GM23338 (cell line): ENCODE data around the gene SMARCD2. TPM values are rescaled to one million over a fixed set of nuclear protein-coding genes. Genes with fewer than 3 reads are reported as not detected.

Experiments used
- ATAC-seq: fragments of 200-7000 bp; cut with Tn5 transposase; 3 replicates; pipeline ENCODE4 v1.9.1; 2020
- DNase-seq: peaks from one replicate; pipeline ENCODE4 v3.0.0-alpha.2; 2015; ENCODE audit warnings: low spot score
- H2AFZ ChIP-seq: fragments of 200-600 bp; sonication (generic); 2 replicates; pipeline ENCODE4 v1.8.0; 2016; ENCODE audit warnings: antibody characterized with exemption, mild to moderate bottlenecking, moderate library complexity
- H3F3A ChIP-seq: fragments of 200-600 bp; sonication (generic); replicated peaks from 2 replicates; pipeline ENCODE4 v1.8.0; 2017; ENCODE audit warnings: antibody characterized with exemption, mixed run types, low read depth
- H3K27ac ChIP-seq: fragments of 200-600 bp; sonication (generic); 2 replicates; pipeline ENCODE4 v1.6.1; 2016; ENCODE audit warnings: low read depth
- H3K27me3 ChIP-seq: fragments of 200-600 bp; sonication (generic); 2 replicates; pipeline ENCODE4 v1.8.0; 2016; ENCODE audit warnings: mild to moderate bottlenecking, mixed run types, moderate library complexity; ENCODE audit not compliant: insufficient read depth
- H3K36me3 ChIP-seq: fragments of 200-600 bp; sonication (generic); 2 replicates; pipeline ENCODE4 v1.8.0; 2016; ENCODE audit warnings: mild to moderate bottlenecking; ENCODE audit not compliant: insufficient read depth
- H3K4me1 ChIP-seq: fragments of 200-600 bp; sonication (generic); 2 replicates; pipeline ENCODE4 v1.8.0; 2016; ENCODE audit warnings: mild to moderate bottlenecking, moderate library complexity; ENCODE audit not compliant: insufficient read depth
- H3K4me2 ChIP-seq: fragments of 200-600 bp; sonication (generic); 2 replicates; pipeline ENCODE4 v1.7.1; 2017; ENCODE audit warnings: mixed run types
- H3K4me3 ChIP-seq: fragments of 200-600 bp; sonication (generic); 2 replicates; pipeline ENCODE4 v1.6.1; 2016; ENCODE audit warnings: mixed run types
- H3K79me2 ChIP-seq: fragments of 200-600 bp; sonication (generic); replicated peaks from 2 replicates; pipeline ENCODE4 v1.8.0; 2017; ENCODE audit warnings: mild to moderate bottlenecking; ENCODE audit not compliant: insufficient read depth
- H3K9me2 ChIP-seq: fragments of 200-600 bp; sonication (generic); 2 replicates; pipeline ENCODE4 v1.8.0; 2017; ENCODE audit not compliant: insufficient read depth
- H4K20me1 ChIP-seq: fragments of 200-600 bp; sonication (generic); replicated peaks from 2 replicates; pipeline ENCODE4 v1.8.0; 2017; ENCODE audit warnings: mild to moderate bottlenecking; ENCODE audit not compliant: insufficient read depth
- H3K27ac Mint-ChIP-seq: 2 replicates; pipeline ENCODE4 v1.8.0; 2020; ENCODE audit warnings: inconsistent platforms, mild to moderate bottlenecking, moderate library complexity, mixed read lengths
- H3K27me3 Mint-ChIP-seq: 3 replicates; pipeline ENCODE4 v1.8.0; 2022; ENCODE audit warnings: low read depth, mild to moderate bottlenecking, moderate library complexity, mixed read lengths, inconsistent platforms; ENCODE audit not compliant: insufficient read depth, poor library complexity
- H3K36me3 Mint-ChIP-seq: 3 replicates; pipeline ENCODE4 v1.8.0; 2021; ENCODE audit warnings: low read depth, mild to moderate bottlenecking, inconsistent platforms, moderate library complexity, mixed read lengths
- H3K4me1 Mint-ChIP-seq: 3 replicates; pipeline ENCODE4 v1.8.0; 2020; ENCODE audit warnings: mild to moderate bottlenecking, inconsistent platforms, mixed read lengths
- H3K4me3 Mint-ChIP-seq: 3 replicates; pipeline ENCODE4 v1.8.0; 2021; ENCODE audit warnings: moderate library complexity, mild to moderate bottlenecking, inconsistent platforms, mixed read lengths
- H3K9me3 Mint-ChIP-seq: 3 replicates; pipeline ENCODE4 v1.8.0; 2020; ENCODE audit warnings: moderate library complexity, mild to moderate bottlenecking, inconsistent platforms, mixed read lengths
- CREB1 ChIP-seq: fragments of 250-450 bp; sonication (Bioruptor Pico); IDR thresholded peaks from 2 replicates; pipeline ENCODE4 v1.5.0; 2020; ENCODE audit warnings: low read depth, mild to moderate bottlenecking, moderate library complexity
- EZH2 ChIP-seq: fragments of 200-600 bp; sonication (generic); IDR thresholded peaks from one replicate; pipeline ENCODE4 v1.8.0; 2017; ENCODE audit warnings: antibody characterized with exemption, mild to moderate bottlenecking, low read depth; ENCODE audit not compliant: unreplicated experiment
- EZH2phosphoT487 ChIP-seq: fragments of 200-600 bp; sonication (generic); IDR thresholded peaks from one replicate; pipeline ENCODE4 v1.8.1; 2018; ENCODE audit warnings: antibody characterized with exemption; ENCODE audit not compliant: unreplicated experiment
- JUNB ChIP-seq: IDR thresholded peaks from one replicate; pipeline ENCODE4 v1.6.1; 2016; ENCODE audit warnings: antibody characterized with exemption; ENCODE audit not compliant: unreplicated experiment
- NANOG ChIP-seq: IDR thresholded peaks from 2 replicates; pipeline ENCODE4 v1.6.1; 2016; ENCODE audit warnings: antibody characterized with exemption, borderline replicate concordance
- POLR2AphosphoS5 ChIP-seq: IDR thresholded peaks from 2 replicates; pipeline ENCODE4 v1.6.1; 2016; ENCODE audit warnings: antibody characterized with exemption, low read depth
- STAT1 ChIP-seq: IDR thresholded peaks from one replicate; pipeline ENCODE4 v1.6.1; 2016; ENCODE audit warnings: antibody characterized with exemption; ENCODE audit not compliant: unreplicated experiment
- ZNF114 ChIP-seq: fragments of 250-450 bp; sonication (Bioruptor Pico); IDR thresholded peaks from 2 replicates; pipeline ENCODE4 v1.5.0; 2020; ENCODE audit warnings: mild to moderate bottlenecking, moderate library complexity
- ZNF331 ChIP-seq: fragments of 250-450 bp; sonication (Bioruptor Pico); IDR thresholded peaks from 2 replicates; pipeline ENCODE4 v1.5.0; 2020; ENCODE audit warnings: low read depth, mild to moderate bottlenecking, moderate library complexity
- polyA plus RNA-seq: library from polyadenylated mRNA; unstranded; fragments of >200 nt; fragmentation: Nextera tagmentation; extraction: Ambion mirVana; gene quantifications from 2 replicates; pipeline ENCODE4 v1.2.1, GENCODE V29; 2016
- total RNA-seq: library from RNA; depleted of rRNA; stranded (reverse); fragments of >200 nt; shearing (Covaris generic); gene quantifications from 2 replicates; pipeline ENCODE4 v1.2.3, GENCODE V29; 2014
- TF ChIP-seq, protein P1 (sequence below): IDR thresholded peaks from one replicate; pipeline ENCODE4 v1.6.1; 2018; ENCODE audit warnings: antibody characterized with exemption; ENCODE audit not compliant: unreplicated experiment
- TF ChIP-seq, protein P2 (sequence below), 2 experiments: fragments of 200-600 bp in 1 of 2; sonication (generic) in 1 of 2; conservative IDR thresholded peaks; 2 replicates each; pipeline versions ENCODE4 v1.5.1 to v1.6.1; 2016 to 2017; ENCODE audit warnings: antibody characterized with exemption in 2 of 2, low read depth in 2 of 2, mild to moderate bottlenecking in 2 of 2, moderate library complexity in 1 of 2
- TF ChIP-seq, protein P3 (sequence below): IDR thresholded peaks from 2 replicates; pipeline ENCODE4 v1.6.1; 2016; ENCODE audit warnings: antibody characterized with exemption

The SMARCD2 gene
- total and polyA plus RNA-seq, 2 experiments from 2014 or later = 36.4 to 133 TPM

DNA sequence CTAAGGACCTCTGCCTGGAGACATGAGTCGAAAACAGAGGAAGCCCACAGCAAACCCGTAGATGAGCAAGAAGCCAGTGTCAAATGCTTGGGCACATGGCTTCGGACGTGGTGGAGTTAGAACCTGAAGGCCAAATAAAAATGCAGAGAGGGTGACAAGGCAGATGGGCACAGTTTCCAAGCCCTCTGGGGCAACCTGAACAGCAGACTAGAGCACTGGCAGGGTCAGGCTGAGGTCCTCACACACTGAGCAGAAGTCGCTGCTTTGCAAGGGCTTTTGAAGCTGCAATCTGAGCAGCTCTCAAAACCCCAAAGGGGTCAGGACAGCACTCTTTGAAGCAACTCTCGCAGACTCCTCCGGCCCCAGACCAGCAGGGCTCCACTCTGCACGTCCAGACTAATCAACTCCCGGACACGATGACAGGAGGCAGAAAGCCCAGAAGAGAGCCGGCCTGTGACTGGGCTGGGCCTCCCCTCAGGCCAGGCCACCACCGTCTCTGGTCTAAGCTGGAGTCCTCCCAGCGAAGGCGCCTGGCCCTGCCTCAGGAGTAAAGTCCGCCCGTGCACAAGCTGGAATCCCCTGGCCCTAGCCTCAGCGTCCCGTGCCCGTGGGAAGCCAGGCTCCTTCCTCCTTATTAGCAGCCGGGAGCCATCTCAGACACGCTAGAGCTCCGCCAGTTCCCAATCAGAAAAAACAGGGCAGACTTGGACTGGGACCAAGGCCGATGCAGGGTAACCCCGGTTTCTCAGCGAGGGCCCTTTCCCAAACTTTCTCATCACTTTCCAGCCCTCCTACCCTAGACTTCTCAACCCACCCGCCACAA is 924 bp downstream of the SMARCD2 start (continued):
- TF ChIP-seq, protein P1, sequence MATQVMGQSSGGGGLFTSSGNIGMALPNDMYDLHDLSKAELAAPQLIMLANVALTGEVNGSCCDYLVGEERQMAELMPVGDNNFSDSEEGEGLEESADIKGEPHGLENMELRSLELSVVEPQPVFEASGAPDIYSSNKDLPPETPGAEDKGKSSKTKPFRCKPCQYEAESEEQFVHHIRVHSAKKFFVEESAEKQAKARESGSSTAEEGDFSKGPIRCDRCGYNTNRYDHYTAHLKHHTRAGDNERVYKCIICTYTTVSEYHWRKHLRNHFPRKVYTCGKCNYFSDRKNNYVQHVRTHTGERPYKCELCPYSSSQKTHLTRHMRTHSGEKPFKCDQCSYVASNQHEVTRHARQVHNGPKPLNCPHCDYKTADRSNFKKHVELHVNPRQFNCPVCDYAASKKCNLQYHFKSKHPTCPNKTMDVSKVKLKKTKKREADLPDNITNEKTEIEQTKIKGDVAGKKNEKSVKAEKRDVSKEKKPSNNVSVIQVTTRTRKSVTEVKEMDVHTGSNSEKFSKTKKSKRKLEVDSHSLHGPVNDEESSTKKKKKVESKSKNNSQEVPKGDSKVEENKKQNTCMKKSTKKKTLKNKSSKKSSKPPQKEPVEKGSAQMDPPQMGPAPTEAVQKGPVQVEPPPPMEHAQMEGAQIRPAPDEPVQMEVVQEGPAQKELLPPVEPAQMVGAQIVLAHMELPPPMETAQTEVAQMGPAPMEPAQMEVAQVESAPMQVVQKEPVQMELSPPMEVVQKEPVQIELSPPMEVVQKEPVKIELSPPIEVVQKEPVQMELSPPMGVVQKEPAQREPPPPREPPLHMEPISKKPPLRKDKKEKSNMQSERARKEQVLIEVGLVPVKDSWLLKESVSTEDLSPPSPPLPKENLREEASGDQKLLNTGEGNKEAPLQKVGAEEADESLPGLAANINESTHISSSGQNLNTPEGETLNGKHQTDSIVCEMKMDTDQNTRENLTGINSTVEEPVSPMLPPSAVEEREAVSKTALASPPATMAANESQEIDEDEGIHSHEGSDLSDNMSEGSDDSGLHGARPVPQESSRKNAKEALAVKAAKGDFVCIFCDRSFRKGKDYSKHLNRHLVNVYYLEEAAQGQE = no peak
- TF ChIP-seq EZH2phosphoT487 = no peak
- TF ChIP-seq ZNF114 (CRISPR knock-in tag) = no peak

DNA sequence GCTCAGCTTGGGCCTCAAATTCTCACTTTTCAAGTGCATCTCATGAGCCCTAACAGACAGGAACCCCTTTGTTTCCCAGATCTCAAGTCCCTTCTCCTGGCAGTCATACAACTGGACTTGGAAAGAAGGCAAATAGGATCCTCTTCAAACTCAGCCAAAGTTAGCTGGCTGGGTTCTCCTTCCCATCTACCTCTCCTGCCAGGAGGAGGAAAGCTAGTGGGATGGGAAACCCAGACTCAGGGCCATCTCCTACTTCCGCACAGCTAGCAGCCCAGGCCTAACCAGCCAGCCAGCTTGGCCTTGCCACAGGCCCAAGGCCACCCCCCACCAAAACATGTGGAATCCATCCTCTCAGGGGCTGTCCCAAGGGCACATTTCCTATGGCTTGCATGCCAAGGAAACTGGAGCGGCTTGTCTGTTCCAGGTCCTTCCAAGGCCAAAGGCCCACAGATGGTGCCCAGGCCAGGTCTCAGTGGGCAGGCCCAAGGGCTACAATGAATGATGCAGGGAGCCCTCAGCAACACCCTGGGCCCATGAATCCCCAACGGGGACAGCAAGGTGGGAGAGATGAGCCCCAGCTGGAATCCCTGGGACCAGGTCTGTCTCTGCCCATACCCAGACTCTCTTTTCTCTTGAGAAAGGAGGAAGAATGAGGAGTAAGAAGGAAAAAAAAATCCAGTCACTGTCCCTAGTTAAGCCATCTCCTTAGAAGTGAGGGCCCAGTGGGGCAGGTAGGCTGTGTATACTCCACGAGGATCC is 1.7 kb downstream of the SMARCD2 start:
- Mint-ChIP-seq H3K27ac (peak overlapping the region; percentile 65; the same call in 1 of the 2 replicates), H3K4me3 (peak overlapping the region; percentile 97), H3K4me1 (peaks cover 39% of the 10 kb centered on the region), H3K27me3 (peaks cover 17% of the 10 kb centered on the region), H3K9me3 (no peaks in the 10 kb centered on the region), H3K36me3 (peaks cover 12% of the 10 kb centered on the region)
- no peaks in the 10 kb centered on the region for H3K36me3 ChIP-seq
- peak overlapping the region; percentile 97 for H3K4me2 ChIP-seq
- peaks cover 12% of the 10 kb centered on the region for H3K27me3 ChIP-seq
- H3K4me3 ChIP-seq = peak overlapping the region; percentile 94
- DNase-seq (no peak), ATAC-seq (no peak)
- H3K79me2 ChIP-seq = peaks cover 44% of the 10 kb centered on the region
- no peaks in the 10 kb centered on the region for H3K9me2 ChIP-seq
- H4K20me1 ChIP-seq = peaks cover 7% of the 10 kb centered on the region; the same call in 1 of the 2 replicates
- H2AFZ ChIP-seq = no peak overlapping the region
- peaks cover 28% of the 10 kb centered on the region for H3K4me1 ChIP-seq
- 0 out of 2 replicates have a peak, but pooled peaks cover 8% of the 10 kb centered on the region for H3F3A ChIP-seq
- H3K27ac ChIP-seq = no peak overlapping the region
- no peak for TF ChIP-seq EZH2phosphoT487
- TF ChIP-seq, protein P1 = no peak
- TF ChIP-seq ZNF114 (CRISPR knock-in tag) = no peak
- TF ChIP-seq, protein P2, sequence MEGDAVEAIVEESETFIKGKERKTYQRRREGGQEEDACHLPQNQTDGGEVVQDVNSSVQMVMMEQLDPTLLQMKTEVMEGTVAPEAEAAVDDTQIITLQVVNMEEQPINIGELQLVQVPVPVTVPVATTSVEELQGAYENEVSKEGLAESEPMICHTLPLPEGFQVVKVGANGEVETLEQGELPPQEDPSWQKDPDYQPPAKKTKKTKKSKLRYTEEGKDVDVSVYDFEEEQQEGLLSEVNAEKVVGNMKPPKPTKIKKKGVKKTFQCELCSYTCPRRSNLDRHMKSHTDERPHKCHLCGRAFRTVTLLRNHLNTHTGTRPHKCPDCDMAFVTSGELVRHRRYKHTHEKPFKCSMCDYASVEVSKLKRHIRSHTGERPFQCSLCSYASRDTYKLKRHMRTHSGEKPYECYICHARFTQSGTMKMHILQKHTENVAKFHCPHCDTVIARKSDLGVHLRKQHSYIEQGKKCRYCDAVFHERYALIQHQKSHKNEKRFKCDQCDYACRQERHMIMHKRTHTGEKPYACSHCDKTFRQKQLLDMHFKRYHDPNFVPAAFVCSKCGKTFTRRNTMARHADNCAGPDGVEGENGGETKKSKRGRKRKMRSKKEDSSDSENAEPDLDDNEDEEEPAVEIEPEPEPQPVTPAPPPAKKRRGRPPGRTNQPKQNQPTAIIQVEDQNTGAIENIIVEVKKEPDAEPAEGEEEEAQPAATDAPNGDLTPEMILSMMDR (conservative IDR thresholded peaks at IDR 0.05; ENCODE audit: low read depth in 2 of 2) = no peak
- TF ChIP-seq CREB1 (CRISPR knock-in tag) = no peak
- TF ChIP-seq STAT1 = no peak
- TF ChIP-seq ZNF331 (CRISPR knock-in tag) = no peak
- TF ChIP-seq NANOG = no peak
- TF ChIP-seq, protein P3, sequence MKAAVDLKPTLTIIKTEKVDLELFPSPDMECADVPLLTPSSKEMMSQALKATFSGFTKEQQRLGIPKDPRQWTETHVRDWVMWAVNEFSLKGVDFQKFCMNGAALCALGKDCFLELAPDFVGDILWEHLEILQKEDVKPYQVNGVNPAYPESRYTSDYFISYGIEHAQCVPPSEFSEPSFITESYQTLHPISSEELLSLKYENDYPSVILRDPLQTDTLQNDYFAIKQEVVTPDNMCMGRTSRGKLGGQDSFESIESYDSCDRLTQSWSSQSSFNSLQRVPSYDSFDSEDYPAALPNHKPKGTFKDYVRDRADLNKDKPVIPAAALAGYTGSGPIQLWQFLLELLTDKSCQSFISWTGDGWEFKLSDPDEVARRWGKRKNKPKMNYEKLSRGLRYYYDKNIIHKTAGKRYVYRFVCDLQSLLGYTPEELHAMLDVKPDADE = no peak
- no peak for TF ChIP-seq EZH2
- TF ChIP-seq POLR2AphosphoS5 = no peak
- no peak for TF ChIP-seq JUNB
